Stimulated activated CD8-positive, alpha-beta memory T cell treated with anti-CD3 and anti-CD28 coated beads, Interleukin-12 subunit alpha, Interleukin-12 subunit beta, amount 100 ng/mL, for 1 hour (primary cell): ENCODE data around the gene PCDHGA5.
"Not testable (repeated sequence)": the region's sequence is repeated elsewhere in the genome, so short reads cannot be mapped to it uniquely, and the experiment has no call there.

Source experiments
- DNase-seq: peaks from one replicate; pipeline ENCODE4 v3.0.0-alpha.2; 2020; ENCODE audit warnings: low read depth

PCDHGA5 gene

DNA sequence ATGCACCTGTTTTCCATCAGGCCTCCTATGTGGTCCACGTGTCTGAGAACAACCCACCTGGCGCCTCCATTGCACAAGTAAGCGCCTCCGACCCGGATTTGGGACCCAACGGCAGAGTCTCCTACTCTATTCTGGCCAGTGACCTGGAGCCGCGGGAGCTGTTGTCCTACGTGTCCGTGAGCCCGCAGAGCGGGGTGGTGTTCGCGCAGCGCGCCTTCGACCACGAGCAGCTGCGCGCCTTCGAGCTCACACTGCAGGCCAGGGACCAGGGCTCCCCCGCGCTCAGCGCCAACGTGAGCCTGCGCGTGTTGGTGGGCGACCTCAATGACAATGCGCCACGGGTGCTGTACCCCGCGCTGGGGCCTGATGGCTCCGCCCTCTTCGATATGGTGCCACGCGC lies 12.4 kb upstream of the PCDHGA5 start:
- no peak for DNase-seq

GRCh38 chr5:141354900-141355469 lies 9.0 kb upstream of the PCDHGA5 start, which contains the start of gene PCDHGA4:
TSS of gene PCDHGA4 (plus strand) at chr5:141355021. CDS start at chr5:141355108, 87 bp downstream.
- no peak for DNase-seq

DNA sequence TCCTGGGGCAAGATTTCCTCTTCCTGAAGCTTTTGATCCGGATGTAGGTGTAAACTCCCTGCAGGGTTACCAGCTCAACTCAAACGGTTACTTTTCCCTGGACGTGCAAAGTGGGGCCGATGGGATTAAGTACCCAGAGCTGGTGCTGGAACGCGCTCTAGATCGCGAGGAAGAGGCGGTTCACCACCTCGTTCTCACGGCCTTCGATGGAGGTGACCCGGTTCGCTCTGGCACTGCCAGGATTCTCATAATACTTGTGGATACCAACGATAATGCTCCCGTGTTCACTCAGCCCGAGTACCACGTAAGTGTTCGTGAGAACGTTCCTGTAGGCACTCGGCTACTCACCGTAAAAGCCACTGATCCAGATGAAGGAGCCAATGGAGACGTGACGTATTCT lies 8.3 kb upstream of the PCDHGA5 start:
- DNase-seq: no peak

DNA sequence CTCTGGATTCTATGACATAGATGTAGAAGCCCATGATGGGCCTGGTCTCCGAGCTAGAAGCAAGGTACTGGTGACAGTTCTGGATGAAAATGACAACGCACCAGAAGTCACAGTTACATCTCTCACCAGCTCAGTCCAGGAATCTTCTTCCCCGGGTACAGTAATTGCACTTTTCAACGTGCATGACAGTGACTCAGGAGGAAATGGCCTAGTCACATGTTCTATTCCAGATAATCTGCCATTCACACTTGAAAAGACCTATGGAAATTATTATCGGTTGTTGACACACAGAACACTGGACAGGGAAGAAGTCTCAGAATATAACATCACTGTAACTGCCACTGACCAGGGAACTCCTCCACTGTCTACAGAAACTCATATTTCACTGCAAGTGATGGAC lies 7.8 kb upstream of the PCDHGA5 start:
- DNase-seq: no peak

DNA sequence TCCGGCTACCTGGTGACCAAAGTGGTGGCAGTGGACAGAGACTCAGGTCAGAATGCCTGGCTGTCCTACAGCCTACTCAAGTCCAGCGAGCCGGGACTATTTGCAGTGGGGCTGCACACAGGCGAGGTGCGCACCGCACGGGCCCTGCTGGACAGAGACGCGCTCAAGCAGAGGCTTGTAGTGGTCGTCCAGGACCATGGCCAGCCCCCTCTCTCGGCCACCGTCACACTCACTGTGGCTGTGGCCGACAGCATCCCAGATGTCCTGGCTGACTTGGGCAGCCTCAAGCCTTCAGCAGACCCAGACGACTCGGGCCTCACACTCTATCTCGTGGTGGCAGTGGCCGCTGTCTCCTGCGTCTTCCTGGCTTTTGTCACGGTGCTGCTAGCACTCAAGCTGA lies 7.0 kb upstream of the PCDHGA5 start:
- DNase-seq: no peak

DNA sequence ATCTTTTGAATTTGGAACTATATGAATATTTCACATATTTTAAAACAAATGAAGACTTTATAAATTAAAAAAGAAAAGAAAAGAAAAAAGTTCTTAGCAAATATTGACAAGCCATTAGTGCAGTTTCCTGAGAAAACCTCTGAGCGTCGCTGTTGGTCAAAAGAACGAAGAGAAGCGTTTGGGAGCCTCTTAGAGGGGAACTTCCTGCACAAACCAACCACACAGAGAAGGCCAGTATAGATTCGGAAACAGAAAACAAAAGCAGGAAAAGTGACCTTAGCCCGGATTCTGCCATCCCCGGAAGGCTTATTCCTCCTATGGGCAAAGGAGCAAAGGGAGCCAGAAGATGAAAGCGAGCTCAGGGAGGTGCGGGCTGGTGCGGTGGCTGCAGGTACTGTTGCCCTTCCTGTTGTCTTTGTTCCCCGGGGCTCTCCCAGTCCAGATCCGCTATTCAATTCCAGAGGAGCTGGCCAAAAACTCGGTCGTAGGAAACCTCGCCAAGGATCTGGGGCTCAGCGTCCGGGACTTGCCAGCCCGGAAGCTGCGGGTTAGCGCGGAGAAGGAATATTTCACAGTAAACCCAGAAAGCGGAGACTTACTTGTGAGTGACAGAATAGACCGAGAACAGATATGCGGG lies 4.1 kb upstream of the PCDHGA5 start, which contains the start of gene PCDHGB2:
Gene PCDHGB2, plus strand, starts transcription at position 205 of the 637 bp plus-strand sequence. Its CDS starts 142 bp downstream, at position 347.
- DNase-seq: no peak

- DNase-seq: no peak
Measured at GRCh38 chr5:141360685-141361084, 3.3 kb upstream of the PCDHGA5 start.

- DNase-seq: no peak
Measured at GRCh38 chr5:141362719-141363118, 1.2 kb upstream of the PCDHGA5 start.

- no peak for DNase-seq
Measured at GRCh38 chr5:141366016-141366896, 2.3 kb downstream of the PCDHGA5 start.

- no peak for DNase-seq
Measured at GRCh38 chr5:141369994-141370848, 6.3 kb downstream of the PCDHGA5 start, which contains the start of gene PCDHGB3. TSS of gene PCDHGB3 (plus strand) at chr5:141370242. CDS start at chr5:141370395, 153 bp downstream.

DNA sequence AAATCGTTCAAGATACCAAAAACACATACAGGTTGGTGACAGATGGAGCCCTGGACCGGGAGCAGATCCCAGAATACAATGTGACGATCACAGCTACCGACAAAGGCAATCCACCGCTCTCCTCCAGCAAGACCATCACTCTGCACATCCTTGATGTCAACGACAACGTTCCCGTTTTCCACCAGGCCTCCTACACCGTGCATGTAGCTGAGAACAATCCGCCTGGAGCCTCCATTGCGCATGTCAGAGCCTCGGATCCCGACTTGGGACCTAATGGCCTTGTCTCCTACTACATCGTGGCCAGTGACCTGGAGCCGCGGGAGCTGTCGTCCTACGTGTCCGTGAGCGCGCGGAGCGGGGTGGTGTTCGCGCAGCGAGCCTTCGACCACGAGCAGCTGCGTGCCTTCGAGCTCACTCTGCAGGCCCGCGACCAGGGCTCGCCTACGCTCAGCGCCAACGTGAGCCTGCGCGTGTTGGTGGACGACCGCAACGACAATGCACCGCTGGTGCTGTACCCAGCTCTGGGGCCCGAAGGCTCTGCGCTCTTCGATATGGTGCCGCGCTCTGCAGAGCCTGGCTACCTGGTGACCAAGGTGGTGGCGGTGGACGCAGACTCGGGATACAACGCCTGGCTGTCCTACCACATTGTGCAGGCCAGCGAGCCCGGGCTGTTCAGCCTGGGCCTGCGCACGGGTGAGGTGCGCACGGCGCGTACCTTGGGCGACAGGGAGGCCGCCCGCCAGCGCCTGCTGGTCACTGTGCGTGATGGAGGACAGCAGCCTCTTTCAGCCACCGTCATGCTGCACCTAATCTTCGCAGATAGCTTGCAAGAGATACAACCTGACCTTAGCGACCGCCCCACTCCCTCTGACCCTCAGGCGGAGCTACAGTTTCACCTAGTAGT lies 7.9 kb downstream of the PCDHGA5 start:
- no peak for DNase-seq

DNA sequence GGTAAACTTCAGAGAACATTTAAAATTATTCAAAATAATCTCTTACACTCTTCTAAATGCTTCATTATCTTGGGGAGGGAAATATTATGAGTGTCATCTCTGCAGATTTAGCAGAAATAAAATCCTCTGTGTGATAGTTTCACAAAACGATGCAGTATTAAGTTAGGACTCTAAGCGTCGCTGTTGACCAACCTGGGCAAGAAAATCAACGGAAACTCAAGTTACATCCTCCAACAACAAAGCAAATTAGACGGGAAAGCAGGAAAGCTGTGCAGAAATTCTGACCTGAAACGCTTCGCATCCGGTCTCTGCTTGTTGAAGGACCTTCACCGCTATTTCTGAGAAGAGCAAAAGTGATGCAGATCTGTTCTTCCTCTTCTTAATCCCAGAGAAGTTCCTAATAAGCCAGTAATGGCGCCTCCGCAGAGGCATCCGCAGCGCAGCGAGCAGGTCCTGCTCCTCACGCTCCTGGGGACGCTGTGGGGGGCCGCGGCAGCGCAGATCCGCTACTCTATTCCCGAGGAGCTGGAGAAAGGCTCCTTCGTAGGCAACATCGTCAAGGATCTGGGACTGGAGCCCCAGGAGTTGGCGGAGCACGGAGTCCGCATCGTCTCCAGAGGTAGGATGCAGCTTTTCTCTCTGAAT lies 9.8 kb downstream of the PCDHGA5 start, which contains the start of gene PCDHGA6:
Gene PCDHGA6, plus strand, starts transcription at position 219 of the 645 bp plus-strand sequence. Its CDS starts 193 bp downstream, at position 412.
- DNase-seq: no peak

DNA sequence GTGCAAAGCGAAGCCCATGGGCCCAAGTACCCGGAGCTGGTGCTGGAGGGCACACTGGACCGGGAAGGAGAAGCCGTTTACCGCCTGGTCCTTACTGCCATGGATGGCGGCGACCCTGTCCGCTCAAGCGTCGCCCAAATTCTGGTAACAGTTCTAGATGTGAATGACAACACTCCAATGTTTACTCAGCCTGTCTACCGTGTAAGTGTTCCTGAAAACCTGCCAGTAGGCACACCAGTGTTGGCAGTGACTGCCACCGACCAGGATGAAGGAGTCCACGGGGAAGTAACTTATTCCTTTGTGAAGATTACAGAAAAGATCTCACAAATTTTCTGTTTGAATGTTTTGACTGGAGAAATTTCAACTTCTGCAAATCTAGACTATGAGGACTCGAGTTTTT lies 10.7 kb downstream of the PCDHGA5 start:
- DNase-seq: no peak

GRCh38 chr5:141375444-141376155 lies 11.6 kb downstream of the PCDHGA5 start:
- not testable (repeated sequence) for DNase-seq

GRCh38 chr5:141382469-141383294 lies 18.7 kb downstream of the PCDHGA5 start, which contains the start of gene PCDHGA7:
TSS of gene PCDHGA7 (plus strand) at chr5:141382742. CDS start at chr5:141382900, 158 bp downstream.
- no peak for DNase-seq

GRCh38 chr5:141383345-141383744 lies 19.4 kb downstream of the PCDHGA5 start:
- DNase-seq: no peak

DNA sequence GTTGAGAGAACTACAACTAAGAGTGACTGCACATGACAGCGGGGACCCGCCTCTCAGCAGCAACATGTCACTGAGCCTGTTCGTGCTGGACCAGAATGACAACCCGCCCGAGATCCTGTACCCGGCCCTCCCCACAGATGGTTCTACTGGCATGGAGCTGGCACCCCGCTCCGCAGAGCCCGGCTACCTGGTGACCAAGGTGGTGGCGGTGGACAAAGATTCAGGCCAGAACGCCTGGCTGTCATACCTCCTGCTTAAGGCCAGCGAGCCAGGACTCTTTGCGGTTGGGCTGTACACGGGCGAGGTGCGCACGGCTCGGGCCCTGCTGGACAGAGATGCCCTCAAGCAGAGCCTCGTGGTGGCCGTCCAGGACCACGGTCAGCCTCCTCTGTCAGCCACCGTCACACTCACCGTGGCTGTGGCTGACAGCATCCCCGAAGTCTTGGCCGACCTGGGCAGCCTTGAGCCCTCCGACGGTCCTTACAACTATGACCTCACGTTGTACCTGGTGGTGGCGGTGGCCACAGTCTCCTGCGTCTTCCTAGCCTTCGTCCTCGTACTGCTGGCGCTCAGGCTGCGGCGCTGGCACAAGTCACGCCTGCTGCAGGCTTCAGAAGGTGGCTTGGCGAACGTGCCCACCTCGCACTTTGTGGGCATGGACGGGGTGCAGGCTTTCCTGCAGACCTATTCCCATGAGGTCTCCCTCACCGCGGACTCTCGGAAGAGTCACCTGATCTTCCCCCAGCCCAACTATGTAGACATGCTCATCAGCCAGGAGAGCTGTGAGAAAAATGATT lies 20.7 kb downstream of the PCDHGA5 start:
- no peak for DNase-seq
